ENCODE data around the gene SH2D3C. TPM values are rescaled to one million over a fixed set of nuclear protein-coding genes. Genes with fewer than 3 reads are reported as not detected.

SH2D3C gene
- total and polyA plus RNA-seq, 9 of the 15 experiments (the other 6 are each of a cell fraction or from before 2014, with no cell fraction given) = 0.03 to 1.2 (median 0.22) TPM; not detected in 1

DNA sequence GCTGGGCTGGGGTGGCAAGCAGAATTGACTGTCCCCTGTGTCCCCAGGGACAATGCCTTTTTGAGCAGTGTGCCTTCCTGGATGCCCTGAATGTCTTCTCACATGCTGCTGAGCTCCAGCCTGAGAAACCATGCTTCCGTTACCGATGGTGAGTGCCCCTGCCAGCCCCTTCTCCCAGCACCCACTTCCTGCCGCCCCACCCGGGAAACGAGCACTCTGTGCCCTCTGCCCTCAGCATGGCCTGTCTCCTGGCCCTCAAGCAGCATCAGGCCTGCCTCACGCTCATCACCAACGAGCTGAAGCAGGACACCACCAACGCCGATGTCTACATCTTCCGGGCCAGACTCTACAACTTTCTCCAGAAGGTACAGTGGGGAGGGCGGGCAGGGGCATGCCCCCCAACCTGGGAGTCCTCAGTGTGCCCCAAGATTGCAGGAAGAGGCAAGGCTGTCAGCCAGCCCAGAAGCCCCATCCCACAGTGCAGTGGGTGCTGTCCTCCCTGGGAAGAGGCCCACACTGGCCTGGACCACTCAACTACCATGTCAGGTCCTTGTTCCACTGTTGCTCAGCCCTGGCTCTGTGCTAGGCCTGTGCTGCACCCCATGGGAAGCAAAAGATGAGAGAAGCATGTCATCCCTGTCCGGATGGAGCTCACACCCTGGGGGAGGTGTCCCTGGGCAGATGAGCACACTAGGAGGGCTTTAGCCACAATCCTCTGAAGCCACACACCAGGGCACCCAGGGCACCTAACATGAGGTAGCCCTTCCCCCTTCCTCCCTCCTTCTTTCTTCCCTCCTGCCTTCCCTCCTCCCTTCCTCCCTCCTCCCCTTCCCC lies 58.2 kb downstream of the SH2D3C start:
- Histone ChIP-seq H3K4me3 (no peak overlapping the region), H3K27me3 (ENCODE audit: control insufficient read depth in 2 of 2, insufficient read depth in 2 of 2, low read length in 2 of 2) (no peaks in the 10 kb centered on the region; a peak in 1 of 5 replicates), H3K9ac (ENCODE audit: insufficient read depth in 1 of 2, low read depth in 2 of 2, low read length in 2 of 2) (peak overlapping the region in 1 of 2 experiments; percentile 72; a peak in 2 of 4 replicates), H2AFZ (ENCODE audit: low read depth, low read length) (no peak overlapping the region), H3K27ac (ENCODE audit: extremely low read depth, low read depth, low read length) (no peak overlapping the region), H3K9me3 (replicated peaks; ENCODE audit: control insufficient read depth, insufficient read depth, low read depth, low read length) (no peaks in the 10 kb centered on the region), H3K4me2 (ENCODE audit: insufficient read depth, low read length) (no peak overlapping the region), H3K79me2 (ENCODE audit: control insufficient read depth, insufficient read depth, low read length) (no peaks in the 10 kb centered on the region), H3K36me3 (ENCODE audit: control insufficient read depth, insufficient read depth, low read length) (no peaks in the 10 kb centered on the region), H3K9me1 (ENCODE audit: control insufficient read depth, insufficient read depth, low read length) (peaks cover 4% of the 10 kb centered on the region), H4K20me1 (replicated peaks; ENCODE audit: control insufficient read depth, insufficient read depth, low read length) (no peaks in the 10 kb centered on the region), H3K4me1 (replicated peaks in 1 of 2; ENCODE audit: control insufficient read depth in 2 of 2, insufficient read depth in 2 of 2, low read length in 2 of 2) (peaks cover 0 to 38% of the 10 kb centered on the region in 2 experiments; a peak in 4 of 5 replicates)
- BruUV-seq (replicated peaks) = no TSS peak
- TF ChIP-seq PRPF4 (IDR thresholded peaks at IDR 0.05; ENCODE audit: insufficient read depth, low read depth, low read length, poor library complexity, severe bottlenecking) (no peak), PURB (CRISPR knock-in tag; IDR thresholded peaks at IDR 0.05; ENCODE audit: low read depth) (no peak), TAF1 (IDR thresholded peaks at IDR 0.05; ENCODE audit: control insufficient read depth, extremely low read depth, insufficient read depth, low read length, severe bottlenecking) (no peak), CXXC5 (CRISPR knock-in tag; IDR thresholded peaks at IDR 0.05) (no peak), ZNF23 (CRISPR knock-in tag; IDR thresholded peaks at IDR 0.05) (no peak), MCM3 (IDR thresholded peaks at IDR 0.05) (no peak), HMG20A (CRISPR knock-in tag; conservative IDR thresholded peaks at IDR 0.05) (no peak), SRSF1 (IDR thresholded peaks at IDR 0.05; ENCODE audit: low read depth, low read length) (no peak), KLF1 (tag; IDR thresholded peaks at IDR 0.05) (no peak), HNRNPK (IDR thresholded peaks at IDR 0.05; ENCODE audit: low read depth, low read length, poor library complexity, severe bottlenecking) (peak; percentile 33)
- TF ChIP-seq, protein P1, sequence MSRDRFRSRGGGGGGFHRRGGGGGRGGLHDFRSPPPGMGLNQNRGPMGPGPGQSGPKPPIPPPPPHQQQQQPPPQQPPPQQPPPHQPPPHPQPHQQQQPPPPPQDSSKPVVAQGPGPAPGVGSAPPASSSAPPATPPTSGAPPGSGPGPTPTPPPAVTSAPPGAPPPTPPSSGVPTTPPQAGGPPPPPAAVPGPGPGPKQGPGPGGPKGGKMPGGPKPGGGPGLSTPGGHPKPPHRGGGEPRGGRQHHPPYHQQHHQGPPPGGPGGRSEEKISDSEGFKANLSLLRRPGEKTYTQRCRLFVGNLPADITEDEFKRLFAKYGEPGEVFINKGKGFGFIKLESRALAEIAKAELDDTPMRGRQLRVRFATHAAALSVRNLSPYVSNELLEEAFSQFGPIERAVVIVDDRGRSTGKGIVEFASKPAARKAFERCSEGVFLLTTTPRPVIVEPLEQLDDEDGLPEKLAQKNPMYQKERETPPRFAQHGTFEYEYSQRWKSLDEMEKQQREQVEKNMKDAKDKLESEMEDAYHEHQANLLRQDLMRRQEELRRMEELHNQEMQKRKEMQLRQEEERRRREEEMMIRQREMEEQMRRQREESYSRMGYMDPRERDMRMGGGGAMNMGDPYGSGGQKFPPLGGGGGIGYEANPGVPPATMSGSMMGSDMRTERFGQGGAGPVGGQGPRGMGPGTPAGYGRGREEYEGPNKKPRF (IDR thresholded peaks at IDR 0.05; ENCODE audit: low read depth, low read length) = no peak
- TF ChIP-seq, protein P2, sequence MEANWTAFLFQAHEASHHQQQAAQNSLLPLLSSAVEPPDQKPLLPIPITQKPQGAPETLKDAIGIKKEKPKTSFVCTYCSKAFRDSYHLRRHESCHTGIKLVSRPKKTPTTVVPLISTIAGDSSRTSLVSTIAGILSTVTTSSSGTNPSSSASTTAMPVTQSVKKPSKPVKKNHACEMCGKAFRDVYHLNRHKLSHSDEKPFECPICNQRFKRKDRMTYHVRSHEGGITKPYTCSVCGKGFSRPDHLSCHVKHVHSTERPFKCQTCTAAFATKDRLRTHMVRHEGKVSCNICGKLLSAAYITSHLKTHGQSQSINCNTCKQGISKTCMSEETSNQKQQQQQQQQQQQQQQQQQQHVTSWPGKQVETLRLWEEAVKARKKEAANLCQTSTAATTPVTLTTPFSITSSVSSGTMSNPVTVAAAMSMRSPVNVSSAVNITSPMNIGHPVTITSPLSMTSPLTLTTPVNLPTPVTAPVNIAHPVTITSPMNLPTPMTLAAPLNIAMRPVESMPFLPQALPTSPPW (CRISPR knock-in tag; IDR thresholded peaks at IDR 0.05) = peak; percentile 33; the same call in 1 of the 2 replicates
- no peak for ATAC-seq
- 51% methylated on average over 11 of the region's 12 CpGs for WGBS (ENCODE audit: insufficient coverage, low coverage, missing lambda C conversion rate)
- DNase-seq (ENCODE audit: extremely low read depth in 1 of 4, low spot score in 3 of 4) = no peak
- intact Hi-C loops (cut with micrococcal nuclease) (no loop called here), in situ Hi-C loops (cut with MboI) (no loop called here)
- peak; percentile 40 for FAIRE-seq
- ChIA-PET CTCF (ENCODE audit: low intra/inter-chr PET ratio) (no interaction called here), POLR2A (interaction anchor here (1.1 to 1.7 kb wide), 4 partner anchors 9 to 23 kb away, joined by 3 to 6 read pairs (median 4); no protein-coding TSS in a partner anchor)

Measured in K562 (cell line).